Endothelial cell of umbilical vein (primary cell): ENCODE results near the gene PDCL2. TPM values are rescaled to one million over a fixed set of nuclear protein-coding genes. Genes with fewer than 3 reads are reported as not detected.

ENCODE experiments used
- BruUV-seq: library from RNA; stranded (reverse); fragments of 400-500 nt; replicated peaks from 2 replicates; lab custom pipeline; 2021; lab: Mats Ljungman, UMichigan
- CTCF ChIA-PET: fragments of 300-600, 350-600 bp; sonication (Branson Sonifier 250); formaldehyde crosslinking; loops from one replicate; lab custom pipeline; 2021; ENCODE audit warnings: antibody characterized with exemption, inconsistent platforms; lab: Charles Lee
- POLR2A ChIA-PET: fragments of 300-600, 350-600 bp; sonication (Branson Sonifier 250); formaldehyde crosslinking; loops from one replicate; lab custom pipeline; 2021; ENCODE audit warnings: antibody characterized with exemption, inconsistent platforms; lab: Charles Lee
- DNase-seq: peaks from one replicate; pipeline ENCODE4 v3.0.0-alpha.2; 2011; ENCODE audit warnings: low read depth, low spot score
- FAIRE-seq: peaks from 2 replicates; lab custom pipeline; 2011; peaks lifted over from hg19 to GRCh38; lab: Jason Lieb, UNC
- H2AFZ ChIP-seq: 2 replicates; pipeline ENCODE4 v1.6.0; 2012; ENCODE audit warnings: low read depth, low read length, control low read depth, inconsistent platforms
- H3K27ac ChIP-seq: 2 replicates; pipeline ENCODE4 v1.5.1; 2011; ENCODE audit warnings: low read depth, mild to moderate bottlenecking, control low read depth, low read length, moderate library complexity; ENCODE audit not compliant: insufficient read depth
- H3K27me3 ChIP-seq, 2 experiments: 2 replicates each; pipeline versions ENCODE4 v1.6.0 to v1.6.1; 2011; ENCODE audit warnings: low read length in 2 of 2, mixed read lengths in 1 of 2; ENCODE audit not compliant: control insufficient read depth in 2 of 2, insufficient read depth in 2 of 2
- H3K36me3 ChIP-seq, 2 experiments: 2 replicates in 1 of 2; 3 replicates in 1 of 2; pipeline ENCODE4 v1.5.1; 2011; ENCODE audit warnings: low read length in 2 of 2, mild to moderate bottlenecking in 1 of 2, moderate library complexity in 1 of 2; ENCODE audit not compliant: control insufficient read depth in 2 of 2, insufficient read depth in 2 of 2; ENCODE audit errors: extremely low read depth in 1 of 2
- H3K4me1 ChIP-seq: 3 replicates; pipeline ENCODE4 v1.5.1; 2011; ENCODE audit warnings: mild to moderate bottlenecking, low read length; ENCODE audit not compliant: control insufficient read depth, insufficient read depth; ENCODE audit errors: extremely low read depth
- H3K4me2 ChIP-seq: 2 replicates; pipeline ENCODE4 v1.6.1; 2011; ENCODE audit warnings: low read length, control low read depth, mixed read lengths; ENCODE audit not compliant: insufficient read depth
- H3K4me3 ChIP-seq, 3 experiments: fragments of 200-600 bp in 1 of 3; sonication (generic), shearing (Covaris generic) in 1 of 3; replicated peaks in 1 of 3; 2 replicates each; pipeline ENCODE4 v1.5.1; 2011 to 2016; ENCODE audit warnings: control low read depth in 3 of 3, low read length in 3 of 3, mild to moderate bottlenecking in 2 of 3, inconsistent platforms in 1 of 3, low read depth in 1 of 3, moderate library complexity in 1 of 3; ENCODE audit not compliant: insufficient read depth in 1 of 3
- H3K79me2 ChIP-seq: 2 replicates; pipeline ENCODE4 v1.6.0; 2012; ENCODE audit warnings: low read length, inconsistent platforms; ENCODE audit not compliant: control insufficient read depth, insufficient read depth
- H3K9ac ChIP-seq: replicated peaks from 2 replicates; pipeline ENCODE3; 2011; ENCODE audit warnings: low read length, control low read depth; ENCODE audit not compliant: insufficient read depth; ENCODE audit errors: extremely low read depth
- H3K9me1 ChIP-seq: replicated peaks from 3 replicates; pipeline ENCODE4 v1.6.0; 2011; ENCODE audit warnings: mild to moderate bottlenecking, low read length; ENCODE audit not compliant: control insufficient read depth, insufficient read depth; ENCODE audit errors: extremely low read depth
- H3K9me3 ChIP-seq: replicated peaks from 2 replicates; pipeline ENCODE4 v1.5.1; 2012; ENCODE audit warnings: low read length, inconsistent platforms; ENCODE audit not compliant: control insufficient read depth, insufficient read depth
- H4K20me1 ChIP-seq: replicated peaks from 2 replicates; pipeline ENCODE3; 2011; ENCODE audit warnings: mild to moderate bottlenecking, low read length; ENCODE audit not compliant: control insufficient read depth, insufficient read depth; ENCODE audit errors: extremely low read depth
- CTCF ChIP-seq, 2 donors: IDR thresholded peaks; 1 replicate in 1 of 2; 2 replicates in 1 of 2; pipeline ENCODE4 v1.5.1; 2011; ENCODE audit warnings: low read length in 2 of 2, mild to moderate bottlenecking in 2 of 2, moderate library complexity in 2 of 2, control low read depth in 1 of 2, inconsistent platforms in 1 of 2, low read depth in 1 of 2; ENCODE audit not compliant: insufficient read depth in 1 of 2; ENCODE audit errors: extremely low read depth in 1 of 2
- EZH2 ChIP-seq: IDR thresholded peaks from 2 replicates; pipeline ENCODE4 v1.6.1; 2012; ENCODE audit warnings: borderline replicate concordance, low read depth, mild to moderate bottlenecking, moderate library complexity, low read length, inconsistent platforms; ENCODE audit not compliant: severe bottlenecking
- FOS ChIP-seq: IDR thresholded peaks from 2 replicates; pipeline ENCODE4 v1.6.1; 2011; ENCODE audit warnings: mild to moderate bottlenecking, low read length, moderate library complexity, borderline replicate concordance; ENCODE audit not compliant: insufficient read depth
- GATA2 ChIP-seq: IDR thresholded peaks from 2 replicates; pipeline ENCODE4 v1.7.0; 2011; ENCODE audit warnings: low read depth, mild to moderate bottlenecking, moderate library complexity, mixed read lengths, low read length; ENCODE audit not compliant: insufficient read length, insufficient read depth
- JUN ChIP-seq: IDR thresholded peaks from 2 replicates; pipeline ENCODE4 v1.6.1; 2011; ENCODE audit warnings: borderline replicate concordance, low read depth; ENCODE audit not compliant: insufficient read length, insufficient read depth
- MAX ChIP-seq: IDR thresholded peaks from 2 replicates; pipeline ENCODE4 v1.6.1; 2011; ENCODE audit not compliant: insufficient read depth, insufficient read length
- MYC ChIP-seq: IDR thresholded peaks from one replicate; pipeline ENCODE4 v1.6.1; 2011; ENCODE audit warnings: mild to moderate bottlenecking, low read depth, low read length
- POLR2A ChIP-seq: IDR thresholded peaks from 2 replicates; pipeline ENCODE4 v1.6.1; 2012; ENCODE audit warnings: low read depth, mild to moderate bottlenecking, control low read depth, low read length
- POLR2AphosphoS5 ChIP-seq: IDR thresholded peaks from 2 replicates; pipeline ENCODE4 v1.6.1; 2012; ENCODE audit warnings: low read depth, mild to moderate bottlenecking, control low read depth, low read length, moderate library complexity; ENCODE audit not compliant: insufficient read depth
- dilution Hi-C: fragments of 300-500 bp; cut with MboI; formaldehyde crosslinking; loops from one replicate; pipeline ENCODE4 v1.15.0; 2019; ENCODE audit warnings: low sequenced_read_pairs; ENCODE audit not compliant: extremely low pct_ligation_motif_present
- intact Hi-C: fragments of 100-400 bp; cut with micrococcal nuclease; formaldehyde crosslinking; loops from one replicate; pipeline ENCODE4 v1.10.0; 2022
- polyA plus RNA-seq, 4 experiments: library from polyadenylated mRNA; depleted of rRNA in 3 of 4; stranded (reverse) in 3 of 4; unstranded in 1 of 4; fragments of >200 nt; gene quantifications; 2 replicates each; pipeline versions ENCODE4 v1.2.1 to v1.2.3, GENCODE V29; 2011 to 2012; ENCODE audit warnings: missing spikeins in 1 of 4
- total RNA-seq: library from RNA; stranded (reverse); gene quantifications from 2 replicates; pipeline ENCODE4 v1.2.3, GENCODE V29; 2021

The PDCL2 gene
- total and polyA plus RNA-seq, 2 donors (not counting 3 experiments of a cell fraction or from before 2014, with no cell fraction given): not detected

- Histone ChIP-seq H3K27ac (no peak overlapping the region), H3K4me2 (peak overlapping the region; percentile 64), H3K4me3 (no peak overlapping the region), H3K79me2 (no peaks in the 10 kb centered on the region), H3K9ac (no peak overlapping the region), H3K27me3 (peaks cover 35 to 62% of the 10 kb centered on the region in 2 experiments), H3K36me3 (no peaks in the 10 kb centered on the region), H3K9me3 (no peaks in the 10 kb centered on the region), H2AFZ (no peak overlapping the region), H4K20me1 (no peaks in the 10 kb centered on the region), H3K4me1 (peaks cover 7% of the 10 kb centered on the region), H3K9me1 (no peaks in the 10 kb centered on the region)
- DNase-seq (no peak), FAIRE-seq (no peak)
- CTCF ChIA-PET: interaction anchor here (1.1 to 1.2 kb wide), 2 partner anchors 28 to 675 kb away, joined by 4 read pairs; no protein-coding TSS in a partner anchor
- no TSS peak for BruUV-seq
- dilution Hi-C loops (no loop called here), intact Hi-C loops (no loop called here)
- POLR2A ChIA-PET: no interaction called here
- no peak for TF ChIP-seq EZH2
- no peak for TF ChIP-seq CTCF (IDR thresholded peaks at IDR 0.05; ENCODE audit: extremely low read depth in 1 of 2, insufficient read depth in 1 of 2, low read depth in 1 of 2, low read length in 2 of 2)
- TF ChIP-seq POLR2AphosphoS5: no peak
- TF ChIP-seq MYC: no peak
- TF ChIP-seq MAX: no peak
- TF ChIP-seq GATA2: no peak
- no peak for TF ChIP-seq JUN
- no peak for TF ChIP-seq FOS
- no peak for TF ChIP-seq POLR2A
These were observed 43.2 kb upstream of the PDCL2 start for GRCh38 chr4:55635282-55635681.
